Heart right ventricle (tissue), 16 donors: Measurements from ENCODE around the gene INPP5D. TPM values are rescaled to one million over a fixed set of nuclear protein-coding genes. Genes with fewer than 3 reads are reported as not detected.

ENCODE experiments used
- ATAC-seq, 8 donors: fragments of 200-7000 bp; cut with Tn5 transposase; one replicate each; pipeline ENCODE4 v1.9.1; 2020; ENCODE audit warnings: mild to moderate bottlenecking in 8 of 8, moderate library complexity in 8 of 8, moderate number of reproducible peaks in 1 of 8
- DNase-seq, 2 donors: peaks; one replicate each; pipeline ENCODE4 v3.0.0-alpha.2; 2020
- H3K27ac ChIP-seq, 10 donors: fragments of 200-600 bp; sonication (generic) in 2 of 10; one replicate each; pipeline versions ENCODE4 v1.5.0 to v1.8.0; 2020 to 2022; ENCODE audit warnings: mild to moderate bottlenecking in 3 of 10
- H3K27me3 ChIP-seq, 7 donors: fragments of 200-600 bp; one replicate each; pipeline ENCODE4 v1.8.0; 2021 to 2022; ENCODE audit warnings: mild to moderate bottlenecking in 2 of 7
- H3K36me3 ChIP-seq, 9 donors: fragments of 200-600 bp; sonication (generic) in 1 of 9; one replicate each; pipeline versions ENCODE4 v1.5.0 to v1.8.0; 2020 to 2022; ENCODE audit warnings: mild to moderate bottlenecking in 2 of 9
- H3K4me1 ChIP-seq, 9 donors: fragments of 200-600 bp; sonication (generic) in 1 of 9; one replicate each; pipeline versions ENCODE4 v1.5.0 to v1.8.0; 2020 to 2022; ENCODE audit warnings: mild to moderate bottlenecking in 4 of 9
- H3K4me3 ChIP-seq, 10 donors: fragments of 200-600 bp; sonication (generic) in 2 of 10; one replicate each; pipeline versions ENCODE4 v1.5.0 to v1.8.0; 2020 to 2022; ENCODE audit warnings: mild to moderate bottlenecking in 7 of 10, moderate library complexity in 2 of 10
- H3K9me3 ChIP-seq, 11 donors: fragments of 200-600 bp in 10 of 11; sonication (generic) in 2 of 11; one replicate each; pipeline versions ENCODE4 v1.5.0 to v1.8.0; 2013 to 2022; ENCODE audit warnings: mild to moderate bottlenecking in 2 of 11, control low read depth in 1 of 11, moderate library complexity in 1 of 11
- CTCF ChIP-seq, 9 donors: fragments of 200-600 bp; sonication (generic) in 2 of 9; IDR thresholded peaks; one replicate each; pipeline versions ENCODE4 v1.5.0 to v1.8.0; 2021 to 2022; ENCODE audit warnings: antibody characterized with exemption in 9 of 9, mild to moderate bottlenecking in 5 of 9, moderate library complexity in 1 of 9
- WGBS, 2 donors: extraction: QIAGEN DNeasy Blood & Tissue Kit; methylation state at CpG; one replicate each; pipeline ENCODE4 v1.1.7; 2013; ENCODE audit warnings: inconsistent platforms in 1 of 2; 5-methylcytosine and 5-hydroxymethylcytosine counted together
- intact Hi-C, 10 donors: fragments of 100-400 bp; cut with DNase I; formaldehyde crosslinking; loops; one replicate each; pipeline versions ENCODE4 v1.11.1 to v1.14.2; 2022
- polyA plus RNA-seq, 2 donors: library from polyadenylated mRNA; stranded (reverse); fragments of 200-250 nt; gene quantifications; one replicate each; pipeline ENCODE4 v1.2.3, GENCODE V29; 2013
- total RNA-seq, 10 donors: library from RNA; stranded (reverse); fragmentation: NEBNext Ultra II Directional in 3 of 10; extraction: Animal tissue kit (Norgen Biotek cat#: 25700) in 3 of 10; gene quantifications; one replicate each; pipeline versions ENCODE4 v1.2.1 to v1.2.4, GENCODE V29; 2021 to 2023
- donor health status: Arrhythmogenic right ventricular cardiomyopathy.
- donor health status: ischemic (EF 13 %, LVEDD 7.1; RV severe dilation, severe dysfunction).
- donor health status: healthy with polysubstance abuse.
- donor health status: DM: no; HTN: yes; CAD: no.
- donor health status: DM: no; HTN: no; CAD: no.
- donor health status: ischemic (EF 25% LVEDD 6.9; RV normal size, moderate dysfunction).
- donor health status: ischemic (EF 25% LVEDD 5.7; RV mildly dilated, moderate dysfunction).
- donor health status: healthy.
- donor health status: DM: yes; HTN: yes; CAD: no.
- donor health status: Ischemic cardiomyopathy.
- donor health status: ischemic (EF 35%, LVEDD 5.7; RV mildly dilated, moderate dysfunction).
- donor health status: nonischemic (EF 11% LVEDD 7.7; RV severe dilation, severe dysfunction).
- donor health status: DM: yes; HTN: yes; CAD: no.
- donor health status: PGD.
- donor health status: ischemic (EF 29% LVEDD 5.4; RV normal size, mild dysfunction).
- donor health status: nonischemic (EF 23%, LVEDD 6.1; RV moderate dilation, normal function).

INPP5D gene
- total and polyA plus RNA-seq, 12 donors, result 2.9 to 17.2 (median 5.7) TPM

GRCh38 chr2:233248999-233249398 lies 188.9 kb downstream of the INPP5D start:
- Histone ChIP-seq H3K36me3 (peaks cover 0 to 6% (median 0%) of the 10 kb centered on the region in 9 donors), H3K27ac (peak overlapping the region in 1 of 10 donors; percentile 45), H3K4me3 (no peak overlapping the region), H3K4me1 (peaks cover 0 to 66% (median 18%) of the 10 kb centered on the region in 9 donors), H3K9me3 (no peaks in the 10 kb centered on the region), H3K27me3 (no peaks in the 10 kb centered on the region)
- WGBS, 2 donors, result 77 to 81% methylated on average over 7 of the region's 7 CpGs
- intact Hi-C loops, result loop anchor here in 3 of 10 donors (5.0 to 10.0 kb wide), 3 partner anchors 154 to 394 kb away; no protein-coding TSS in a partner anchor
- DNase-seq (no peak), ATAC-seq (no peak)
- TF ChIP-seq CTCF (IDR thresholded peaks at IDR 0.05), result no peak

GRCh38 chr2:233250568-233250967 lies 190.4 kb downstream of the INPP5D start:
- 94 to 95% methylated on average over 9 of the region's 9 CpGs for WGBS, 2 donors
- peak overlapping the region in 2 of 10 donors; percentile 85 to 86 for H3K27ac ChIP-seq
- peaks cover 0 to 20% (median 0%) of the 10 kb centered on the region in 9 donors for H3K36me3 ChIP-seq
- no peaks in the 10 kb centered on the region for H3K9me3 ChIP-seq
- peaks cover 0 to 61% (median 24%) of the 10 kb centered on the region in 9 donors for H3K4me1 ChIP-seq
- no peak for TF ChIP-seq CTCF (IDR thresholded peaks at IDR 0.05)
- no peak overlapping the region for H3K4me3 ChIP-seq
- intact Hi-C loops, result loop anchor here in 9 of 10 donors (2.0 to 10.0 kb wide), 14 partner anchors 153 to 648 kb away; no protein-coding TSS in a partner anchor
- H3K27me3 ChIP-seq, result no peaks in the 10 kb centered on the region
- ATAC-seq, result no peak
- no peak for DNase-seq

GRCh38 chr2:233250985-233251305 lies 190.8 kb downstream of the INPP5D start:
- intact Hi-C loops, result loop anchor here in 9 of 10 donors (1.0 to 10.0 kb wide), 15 partner anchors 154 to 649 kb away; no protein-coding TSS in a partner anchor
- Histone ChIP-seq H3K9me3 (no peaks in the 10 kb centered on the region), H3K27me3 (no peaks in the 10 kb centered on the region), H3K4me3 (peak overlapping the region; percentile 80 to 99 (median 96)), H3K36me3 (peaks cover 0 to 23% (median 3%) of the 10 kb centered on the region in 9 donors), H3K4me1 (peaks cover 0 to 61% (median 25%) of the 10 kb centered on the region in 9 donors), H3K27ac (peak overlapping the region in 9 of 10 donors; percentile 82 to 94 (median 86))
- ATAC-seq (peak in 1 of 8 donors; percentile 7), DNase-seq (no peak)
- WGBS, 2 donors, result 67 to 72% methylated on average over 1 of the region's 1 CpG
- no peak for TF ChIP-seq CTCF (IDR thresholded peaks at IDR 0.05)

- 0% methylated on average over 74 to 75 of the region's 75 CpGs for WGBS, 2 donors
- ATAC-seq (peak; percentile 99 to 100 (median 100)), DNase-seq (peak; percentile 94 to 96)
- peak; percentile 73 to 99 (median 95) for TF ChIP-seq CTCF (IDR thresholded peaks at IDR 0.05)
- intact Hi-C loops, result loop anchor here in 9 of 10 donors (1.0 to 10.0 kb wide), 15 partner anchors 154 to 649 kb away; no protein-coding TSS in a partner anchor
- no peaks in the 10 kb centered on the region for H3K9me3 ChIP-seq
- H3K27ac ChIP-seq, result peak within 1 kb of the TSS in 9 of 10 donors; percentile 82 to 94 (median 86)
- H3K36me3 ChIP-seq, result peaks cover 0 to 28% (median 7%) of the 10 kb centered on the region in 9 donors
- peak within 1 kb of the TSS; percentile 80 to 99 (median 96) for H3K4me3 ChIP-seq
- H3K4me1 ChIP-seq, result peaks cover 0 to 61% (median 25%) of the 10 kb centered on the region in 9 donors
- H3K27me3 ChIP-seq, result no peaks in the 10 kb centered on the region
These were observed 191.4 kb downstream of the INPP5D start, which contains the start of gene ATG16L1 for GRCh38 chr2:233251306-233252116. ATG16L1 (plus strand) TSS chr2:233251673; CDS start chr2:233251828, 155 bp downstream.
